ENCODE results near the gene ARHGAP42. TPM values are rescaled to one million over a fixed set of nuclear protein-coding genes. Genes with fewer than 3 reads are reported as not detected.

ARHGAP42 gene
- total RNA-seq, 1 experiment from 2014 or later = 8.0 TPM

GRCh38 chr11:100719362-100719761 is 32.3 kb downstream of the ARHGAP42 start:
- intact Hi-C loops (cut with micrococcal nuclease; ENCODE audit: unreplicated experiment) = no loop called here
- no peak overlapping the region for H3K27ac ChIP-seq (ENCODE audit: low read depth, low read length, poor library complexity, severe bottlenecking)

GRCh38 chr11:100719809-100720221 is 32.7 kb downstream of the ARHGAP42 start:
- Histone ChIP-seq H3K36me3 (ENCODE audit: insufficient read depth, low read length, poor library complexity, severe bottlenecking) (no peaks in the 10 kb centered on the region), H3K27me3 (replicated peaks; ENCODE audit: insufficient read depth, low read depth, low read length, poor library complexity) (no peaks in the 10 kb centered on the region), H3K9me3 (ENCODE audit: low read depth, low read length, poor library complexity, severe bottlenecking) (no peaks in the 10 kb centered on the region), H3K4me1 (ENCODE audit: insufficient read depth, low read length, poor library complexity, severe bottlenecking) (peaks cover 42% of the 10 kb centered on the region), H3K27ac (ENCODE audit: low read depth, low read length, poor library complexity, severe bottlenecking) (no peak overlapping the region), H3K4me3 (ENCODE audit: low read depth, low read length, poor library complexity, severe bottlenecking) (no peak overlapping the region)
- TF ChIP-seq CTCF (conservative IDR thresholded peaks at IDR 0.05; ENCODE audit: low read depth, low read length) (no peak), EZH2 (IDR thresholded peaks at IDR 0.05; ENCODE audit: borderline replicate concordance, low read depth, low read length, poor library complexity, severe bottlenecking) (no peak)
- intact Hi-C loops (cut with micrococcal nuclease; ENCODE audit: unreplicated experiment) = no loop called here
- ChIA-PET POLR2A (ENCODE audit: low non-redundant PET) (no interaction called here), CTCF (no interaction called here)
- no TSS peak for BruUV-seq (replicated peaks)
- peak; percentile 72 for DNase-seq (ENCODE audit: low spot score)

More at GRCh38 chr11:100719362-100719761, 32.3 kb downstream of the ARHGAP42 start:
- DNase-seq (ENCODE audit: low spot score) = no peak
- Histone ChIP-seq H3K4me3 (ENCODE audit: low read depth, low read length, poor library complexity, severe bottlenecking) (no peak overlapping the region), H3K9me3 (ENCODE audit: low read depth, low read length, poor library complexity, severe bottlenecking) (no peaks in the 10 kb centered on the region), H3K27me3 (replicated peaks; ENCODE audit: insufficient read depth, low read depth, low read length, poor library complexity) (no peaks in the 10 kb centered on the region), H3K4me1 (ENCODE audit: insufficient read depth, low read length, poor library complexity, severe bottlenecking) (peaks cover 42% of the 10 kb centered on the region), H3K36me3 (ENCODE audit: insufficient read depth, low read length, poor library complexity, severe bottlenecking) (no peaks in the 10 kb centered on the region)
- no TSS peak for BruUV-seq (replicated peaks)
- ChIA-PET POLR2A (ENCODE audit: low non-redundant PET) (no interaction called here), CTCF (no interaction called here)
- TF ChIP-seq EZH2 (IDR thresholded peaks at IDR 0.05; ENCODE audit: borderline replicate concordance, low read depth, low read length, poor library complexity, severe bottlenecking) (no peak), CTCF (conservative IDR thresholded peaks at IDR 0.05; ENCODE audit: low read depth, low read length) (no peak)

- intact Hi-C loops (cut with micrococcal nuclease; ENCODE audit: unreplicated experiment) = no loop called here
- TF ChIP-seq EZH2 (IDR thresholded peaks at IDR 0.05; ENCODE audit: borderline replicate concordance, low read depth, low read length, poor library complexity, severe bottlenecking) = no peak
- no peak for TF ChIP-seq CTCF (conservative IDR thresholded peaks at IDR 0.05; ENCODE audit: low read depth, low read length)
- Histone ChIP-seq H3K36me3 (ENCODE audit: insufficient read depth, low read length, poor library complexity, severe bottlenecking) (no peaks in the 10 kb centered on the region), H3K9me3 (ENCODE audit: low read depth, low read length, poor library complexity, severe bottlenecking) (no peaks in the 10 kb centered on the region), H3K4me3 (ENCODE audit: low read depth, low read length, poor library complexity, severe bottlenecking) (no peak overlapping the region), H3K4me1 (ENCODE audit: insufficient read depth, low read length, poor library complexity, severe bottlenecking) (peaks cover 11% of the 10 kb centered on the region), H3K27ac (ENCODE audit: low read depth, low read length, poor library complexity, severe bottlenecking) (no peak overlapping the region), H3K27me3 (replicated peaks; ENCODE audit: insufficient read depth, low read depth, low read length, poor library complexity) (no peaks in the 10 kb centered on the region)
- ChIA-PET CTCF (no interaction called here), POLR2A (ENCODE audit: low non-redundant PET) (no interaction called here)
- no peak for DNase-seq (ENCODE audit: low spot score)
- BruUV-seq (replicated peaks) = no TSS peak
Observed at GRCh38 chr11:100726680-100727079, 39.6 kb downstream of the ARHGAP42 start.

Measured in A673 (cell line).